ENCODE results near the gene GAL3ST2. TPM values are rescaled to one million over a fixed set of nuclear protein-coding genes. Genes with fewer than 3 reads are reported as not detected.
"Not testable (repeated sequence)": the region's sequence is repeated elsewhere in the genome, so short reads cannot be mapped to it uniquely, and the experiment has no call there.

GAL3ST2 gene
- total and polyA plus RNA-seq, 2 experiments from 2014 or later: not detected

DNA sequence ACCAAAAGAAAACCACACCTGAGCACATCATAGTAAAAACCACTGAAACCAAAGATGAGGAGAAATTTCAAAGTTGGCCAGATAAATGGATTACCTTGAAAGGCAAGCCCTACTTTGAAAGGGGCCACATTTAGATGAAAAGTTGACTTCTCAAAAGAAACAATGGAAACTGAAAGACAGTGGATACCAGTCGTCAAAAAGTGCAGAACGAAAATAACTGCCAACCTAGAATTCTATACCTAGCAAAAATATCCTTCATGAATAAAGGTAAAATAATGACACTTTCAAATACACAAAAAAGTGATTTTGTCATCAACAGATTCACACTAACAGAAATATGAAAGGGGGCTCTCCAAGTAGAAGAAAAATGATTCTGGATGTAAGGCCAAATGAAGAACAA is 50.8 kb downstream of the GAL3ST2 start:
- no peaks in the 10 kb centered on the region for H3K36me3 ChIP-seq (ENCODE audit: low read depth)
- H3F3A ChIP-seq (ENCODE audit: insufficient read depth): no peaks in the 10 kb centered on the region
- WGBS, 2 experiments (ENCODE audit: low coverage in 1 of 2, low lambda C conversion rate in 2 of 2, missing lambda C conversion rate in 2 of 2): 34 to 38% methylated on average over 2 of the region's 2 CpGs
- no peaks in the 10 kb centered on the region for H3K4me1 ChIP-seq (ENCODE audit: insufficient read depth)
- H3K27me3 ChIP-seq (replicated peaks; ENCODE audit: insufficient read depth): peaks cover 17% of the 10 kb centered on the region; the same call in 1 of the 2 replicates
- TF ChIP-seq EZH2phosphoT487 (IDR thresholded peaks at IDR 0.05; ENCODE audit: insufficient read depth, low read depth): no peak
- TF ChIP-seq EZH2 (IDR thresholded peaks at IDR 0.05; ENCODE audit: insufficient read depth, poor library complexity, severe bottlenecking): no peak
- no peaks in the 10 kb centered on the region for H3K9me2 ChIP-seq (ENCODE audit: insufficient read depth)
- no peak overlapping the region for H2AFZ ChIP-seq
- no peak overlapping the region for H3K4me2 ChIP-seq (ENCODE audit: unreplicated experiment)
- no peaks in the 10 kb centered on the region for H4K20me1 ChIP-seq (ENCODE audit: insufficient read depth)
- no peaks in the 10 kb centered on the region for H3K79me2 ChIP-seq (ENCODE audit: insufficient read depth)
- H3K4me3 ChIP-seq: no peak overlapping the region
- peaks cover 4% of the 10 kb centered on the region for H3K9me3 ChIP-seq (ENCODE audit: low read depth)
- H3K9ac ChIP-seq: no peak overlapping the region
- no peak overlapping the region for H3K27ac ChIP-seq
- DNase-seq: no peak
- in situ Hi-C loops (cut with MboI): no loop called here

DNA sequence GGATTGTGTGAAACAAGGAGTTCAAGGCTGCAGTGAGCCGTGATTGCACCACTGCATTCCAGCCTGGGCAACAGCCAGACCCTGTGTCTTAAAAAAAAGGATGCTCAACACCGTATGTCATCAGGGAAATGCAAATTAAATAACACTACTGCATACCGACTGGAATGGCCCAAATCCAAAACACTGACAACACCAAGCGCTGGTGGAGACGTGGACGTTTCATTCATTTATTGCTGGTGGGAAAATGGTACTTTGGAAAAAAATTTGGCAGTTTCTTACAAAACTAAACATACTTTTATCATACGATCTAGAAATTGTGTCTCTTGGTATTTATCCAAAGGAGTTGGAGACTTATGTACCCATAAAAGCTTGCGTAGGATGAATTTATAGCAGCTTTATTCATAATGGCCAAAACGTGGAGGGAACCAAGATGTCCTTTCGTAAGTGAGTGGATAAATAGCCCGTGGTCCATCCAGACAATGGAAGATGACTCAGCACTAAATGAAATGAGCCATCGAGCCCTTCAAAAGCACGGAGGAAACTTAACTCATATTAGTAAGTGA is 56.6 kb downstream of the GAL3ST2 start:
- WGBS, 2 experiments (ENCODE audit: low coverage in 1 of 2, low lambda C conversion rate in 2 of 2, missing lambda C conversion rate in 2 of 2): 18 to 19% methylated on average over 13 of the region's 13 CpGs

DNA sequence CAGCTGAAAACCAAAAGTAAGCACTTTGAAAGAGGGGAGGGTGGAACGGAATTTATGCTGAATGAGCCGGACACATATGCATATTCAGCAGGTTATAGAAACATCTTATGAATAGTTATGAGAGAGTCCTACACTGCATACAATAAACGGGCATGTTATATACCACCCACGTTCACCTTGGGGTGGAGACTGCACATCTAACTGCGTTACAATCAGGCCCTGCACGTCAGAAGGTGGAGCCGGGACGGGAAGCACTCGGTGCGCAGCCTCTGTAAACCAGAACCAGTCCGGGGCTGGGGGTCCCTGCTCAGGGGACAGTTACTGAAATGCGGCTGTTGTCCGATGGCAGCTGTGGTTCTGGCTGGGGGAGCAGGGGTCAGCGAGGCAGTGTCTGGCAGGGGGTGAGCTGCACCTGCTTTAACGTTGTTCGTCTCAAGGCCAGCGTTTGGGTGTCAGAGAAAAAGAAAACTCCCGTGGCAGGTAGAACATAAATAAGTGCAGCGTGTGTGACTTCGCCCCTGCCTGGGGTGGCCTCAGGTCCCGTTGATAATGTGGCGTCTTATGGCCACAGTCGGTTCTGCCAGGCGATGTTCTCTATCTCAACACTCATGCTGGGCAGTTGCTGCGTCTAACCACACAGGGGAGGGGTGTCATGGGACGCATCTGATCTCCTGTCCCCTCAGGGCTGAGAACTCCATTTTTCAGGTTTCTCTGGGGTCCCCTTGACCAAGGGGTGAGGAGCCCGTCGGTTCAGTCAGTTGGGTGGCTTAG is 57.3 kb downstream of the GAL3ST2 start:
- Histone ChIP-seq H3K27me3 (replicated peaks; ENCODE audit: insufficient read depth) (peaks cover 20% of the 10 kb centered on the region; the same call in 1 of the 2 replicates), H2AFZ (peak overlapping the region; percentile 20; the same call in 1 of the 2 replicates)
- H3K9me3 ChIP-seq (ENCODE audit: low read depth); H3K79me2 ChIP-seq (ENCODE audit: insufficient read depth); H3K9me2 ChIP-seq (ENCODE audit: insufficient read depth); in situ Hi-C loops (cut with MboI); H3K4me1 ChIP-seq (ENCODE audit: insufficient read depth); H3K27ac ChIP-seq; H3K9ac ChIP-seq; H3K4me2 ChIP-seq (ENCODE audit: unreplicated experiment); H4K20me1 ChIP-seq (ENCODE audit: insufficient read depth); DNase-seq; H3K36me3 ChIP-seq (ENCODE audit: low read depth); H3K4me3 ChIP-seq; H3F3A ChIP-seq (ENCODE audit: insufficient read depth): not testable (repeated sequence)
- WGBS, 2 experiments (ENCODE audit: low coverage in 1 of 2, low lambda C conversion rate in 2 of 2, missing lambda C conversion rate in 2 of 2): 75 to 82% methylated on average over 25 to 27 of the region's 28 CpGs

More for the DNA sequence above, 56.6 kb downstream of the GAL3ST2 start:
- TF ChIP-seq EZH2 (IDR thresholded peaks at IDR 0.05; ENCODE audit: insufficient read depth, poor library complexity, severe bottlenecking) (no peak), EZH2phosphoT487 (IDR thresholded peaks at IDR 0.05; ENCODE audit: insufficient read depth, low read depth) (no peak)
- no peaks in the 10 kb centered on the region for H3K9me2 ChIP-seq (ENCODE audit: insufficient read depth)
- no peaks in the 10 kb centered on the region for H3K9me3 ChIP-seq (ENCODE audit: low read depth)
- peaks cover 14% of the 10 kb centered on the region; the same call in 1 of the 2 replicates for H3K27me3 ChIP-seq (replicated peaks; ENCODE audit: insufficient read depth)
- peak overlapping the region; percentile 20; the same call in 1 of the 2 replicates for H2AFZ ChIP-seq
- in situ Hi-C loops (cut with MboI): no loop called here
- H4K20me1 ChIP-seq (ENCODE audit: insufficient read depth): no peaks in the 10 kb centered on the region
- peaks cover 6% of the 10 kb centered on the region; the same call in 1 of the 2 replicates for H3F3A ChIP-seq (ENCODE audit: insufficient read depth)
- H3K36me3 ChIP-seq (ENCODE audit: low read depth): no peaks in the 10 kb centered on the region
- peak; percentile 64 for DNase-seq
- peak overlapping the region; percentile 32 for H3K4me2 ChIP-seq (ENCODE audit: unreplicated experiment)
- H3K4me1 ChIP-seq (ENCODE audit: insufficient read depth): 0 out of 2 replicates have a peak, but pooled peaks cover 5% of the 10 kb centered on the region
- no peak overlapping the region for H3K9ac ChIP-seq
- no peaks in the 10 kb centered on the region for H3K79me2 ChIP-seq (ENCODE audit: insufficient read depth)
- H3K4me3 ChIP-seq: no peak overlapping the region
- H3K27ac ChIP-seq: peak overlapping the region; percentile 21; the same call in 1 of the 2 replicates

DNA sequence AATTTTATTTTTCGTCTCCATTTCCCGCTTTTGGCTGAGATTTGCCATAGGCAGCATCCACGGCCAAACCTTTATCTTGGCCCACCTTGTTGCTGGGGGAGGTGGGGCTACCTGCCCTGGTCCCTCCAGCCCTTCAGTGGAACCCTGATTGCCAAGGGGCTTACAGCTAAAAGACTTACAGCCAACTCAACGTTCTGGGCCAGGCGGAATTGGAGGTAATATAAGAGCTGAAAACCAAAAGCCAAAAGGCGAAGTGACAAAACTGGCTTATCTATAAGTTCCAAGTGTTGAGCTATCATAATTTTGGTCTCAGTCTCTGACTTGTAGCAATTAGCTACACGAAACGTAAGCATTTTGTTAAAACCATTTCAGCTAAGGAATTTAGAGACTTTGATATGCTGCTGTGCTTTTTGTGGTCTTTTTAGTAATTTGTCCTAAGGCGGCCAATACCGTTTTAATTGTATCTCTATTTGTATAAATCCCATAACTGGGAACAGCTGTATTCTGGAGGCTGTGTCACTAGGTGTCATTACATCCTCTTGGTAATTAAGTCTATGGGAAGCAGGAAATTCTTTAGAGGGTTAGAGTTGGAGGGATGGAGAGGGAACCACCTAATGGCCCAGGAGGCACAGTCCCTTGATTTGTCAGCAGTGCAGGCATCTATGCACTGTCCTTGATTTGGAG is 58.0 kb downstream of the GAL3ST2 start:
- in situ Hi-C loops (cut with MboI): no loop called here
- 72 to 80% methylated on average over 10 of the region's 10 CpGs for WGBS, 2 experiments (ENCODE audit: low coverage in 1 of 2, low lambda C conversion rate in 2 of 2, missing lambda C conversion rate in 2 of 2)

More for the DNA sequence above, 58.0 kb downstream of the GAL3ST2 start:
- TF ChIP-seq EZH2 (IDR thresholded peaks at IDR 0.05; ENCODE audit: insufficient read depth, poor library complexity, severe bottlenecking) (no peak), EZH2phosphoT487 (IDR thresholded peaks at IDR 0.05; ENCODE audit: insufficient read depth, low read depth) (no peak)
- no peak for DNase-seq
- H3K9me2 ChIP-seq (ENCODE audit: insufficient read depth): no peaks in the 10 kb centered on the region
- no peaks in the 10 kb centered on the region for H3K79me2 ChIP-seq (ENCODE audit: insufficient read depth)
- no peaks in the 10 kb centered on the region for H4K20me1 ChIP-seq (ENCODE audit: insufficient read depth)
- 0 out of 2 replicates have a peak, but pooled peaks cover 5% of the 10 kb centered on the region for H3K4me1 ChIP-seq (ENCODE audit: insufficient read depth)
- H3K27me3 ChIP-seq (replicated peaks; ENCODE audit: insufficient read depth): peaks cover 20% of the 10 kb centered on the region; the same call in 1 of the 2 replicates
- no peak overlapping the region for H3K4me3 ChIP-seq
- no peak overlapping the region for H3K4me2 ChIP-seq (ENCODE audit: unreplicated experiment)
- no peak overlapping the region for H2AFZ ChIP-seq
- H3F3A ChIP-seq (ENCODE audit: insufficient read depth): peaks cover 6% of the 10 kb centered on the region; the same call in 1 of the 2 replicates
- H3K9ac ChIP-seq: no peak overlapping the region
- no peaks in the 10 kb centered on the region for H3K36me3 ChIP-seq (ENCODE audit: low read depth)
- H3K9me3 ChIP-seq (ENCODE audit: low read depth): no peaks in the 10 kb centered on the region
- H3K27ac ChIP-seq: no peak overlapping the region

All from GM23248 (cell line).